22Rv1 (cell line): ENCODE data around the gene RGL1.

Source experiments
- H3K27ac ChIP-seq: fragments of 450-650 bp; 2 replicates; pipeline ENCODE4 v1.5.1; 2017
- ZFX ChIP-seq: fragments of 450-650 bp; IDR thresholded peaks from 2 replicates; pipeline ENCODE4 v1.6.1; 2017; ENCODE audit warnings: antibody characterized with exemption, borderline replicate concordance
- TF ChIP-seq, protein P1 (sequence below): fragments of 450-650 bp; IDR thresholded peaks from 2 replicates; pipeline ENCODE4 v1.5.1; 2017; ENCODE audit warnings: mild to moderate bottlenecking

The RGL1 gene

DNA sequence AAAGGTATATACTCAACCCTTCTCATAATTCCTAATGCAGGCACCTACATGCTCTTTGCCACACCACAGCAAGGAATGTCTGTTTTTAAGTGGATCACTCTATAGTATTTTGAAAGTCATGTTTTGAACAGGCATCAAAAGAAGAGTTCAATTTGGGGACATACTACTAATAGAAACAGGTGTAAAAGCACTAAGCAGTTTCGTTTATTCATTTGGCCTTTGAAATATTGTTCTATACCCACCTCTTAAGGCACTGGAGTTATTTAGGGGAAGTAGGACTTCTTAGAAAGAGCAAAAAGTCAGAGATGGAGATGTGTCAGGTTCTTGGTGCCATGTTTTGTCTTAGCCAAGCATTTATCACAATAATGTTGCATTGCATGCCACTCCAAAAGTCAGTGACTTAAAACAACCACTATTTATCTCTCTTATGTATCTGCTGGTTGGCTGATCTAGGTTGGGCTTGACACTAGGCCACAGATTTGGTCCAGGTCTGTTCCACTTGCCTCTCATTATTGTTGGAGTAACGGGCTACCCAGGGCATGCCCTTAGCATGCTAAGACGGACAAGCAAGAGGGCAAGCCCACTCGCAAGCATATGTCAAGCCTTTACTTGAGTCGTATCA, 107.5 kb downstream of the RGL1 start:
- TF ChIP-seq ZFX: no peak
- TF ChIP-seq, protein P1, sequence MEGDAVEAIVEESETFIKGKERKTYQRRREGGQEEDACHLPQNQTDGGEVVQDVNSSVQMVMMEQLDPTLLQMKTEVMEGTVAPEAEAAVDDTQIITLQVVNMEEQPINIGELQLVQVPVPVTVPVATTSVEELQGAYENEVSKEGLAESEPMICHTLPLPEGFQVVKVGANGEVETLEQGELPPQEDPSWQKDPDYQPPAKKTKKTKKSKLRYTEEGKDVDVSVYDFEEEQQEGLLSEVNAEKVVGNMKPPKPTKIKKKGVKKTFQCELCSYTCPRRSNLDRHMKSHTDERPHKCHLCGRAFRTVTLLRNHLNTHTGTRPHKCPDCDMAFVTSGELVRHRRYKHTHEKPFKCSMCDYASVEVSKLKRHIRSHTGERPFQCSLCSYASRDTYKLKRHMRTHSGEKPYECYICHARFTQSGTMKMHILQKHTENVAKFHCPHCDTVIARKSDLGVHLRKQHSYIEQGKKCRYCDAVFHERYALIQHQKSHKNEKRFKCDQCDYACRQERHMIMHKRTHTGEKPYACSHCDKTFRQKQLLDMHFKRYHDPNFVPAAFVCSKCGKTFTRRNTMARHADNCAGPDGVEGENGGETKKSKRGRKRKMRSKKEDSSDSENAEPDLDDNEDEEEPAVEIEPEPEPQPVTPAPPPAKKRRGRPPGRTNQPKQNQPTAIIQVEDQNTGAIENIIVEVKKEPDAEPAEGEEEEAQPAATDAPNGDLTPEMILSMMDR: no peak
- no peak overlapping the region for H3K27ac ChIP-seq

DNA sequence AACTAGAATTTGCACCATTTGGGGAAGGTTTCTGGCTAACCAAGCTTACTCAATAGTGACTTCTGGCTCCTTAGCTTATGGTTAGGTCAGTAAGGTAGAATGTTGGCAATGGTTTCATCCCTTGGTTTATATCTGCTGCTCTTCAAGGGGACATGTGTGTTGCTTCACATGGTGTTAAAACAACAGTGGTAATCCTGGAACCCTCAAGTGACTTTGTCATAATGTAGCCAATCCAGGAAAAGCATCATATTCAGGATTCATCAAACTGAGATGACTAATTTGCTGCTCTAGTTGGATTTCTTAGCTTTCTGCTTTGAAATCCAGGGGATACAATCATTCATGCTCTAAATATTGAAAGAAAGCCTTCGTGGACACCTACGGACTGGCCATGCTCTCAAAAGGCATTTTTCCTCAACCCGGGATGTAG, 108.7 kb downstream of the RGL1 start:
- TF ChIP-seq, protein P1: no peak
- TF ChIP-seq ZFX: no peak
- H3K27ac ChIP-seq: no peak overlapping the region

GRCh38 chr1:183914276-183914675, 109.4 kb downstream of the RGL1 start:
- TF ChIP-seq, protein P1: no peak
- no peak for TF ChIP-seq ZFX
- no peak overlapping the region for H3K27ac ChIP-seq

DNA sequence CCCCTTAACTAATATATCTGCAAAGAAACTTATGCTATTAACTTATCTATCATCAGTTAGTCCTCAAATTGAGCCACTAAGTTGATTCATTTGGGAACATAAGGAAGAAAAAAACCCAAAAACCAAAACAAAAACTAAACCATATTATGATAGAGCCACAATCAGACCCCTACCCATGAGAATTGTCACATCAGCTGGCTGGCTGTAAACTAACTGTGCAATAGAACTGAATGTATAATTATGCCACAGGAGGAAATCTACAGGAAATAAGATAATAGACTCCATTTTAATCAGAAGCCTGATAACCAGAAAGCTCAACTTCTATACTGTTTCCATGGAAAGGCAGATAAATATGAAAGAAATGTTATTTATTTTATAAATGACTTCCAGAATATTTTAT, 110.0 kb downstream of the RGL1 start:
- TF ChIP-seq, protein P1: no peak
- TF ChIP-seq ZFX: no peak
- H3K27ac ChIP-seq: no peak overlapping the region

- H3K27ac ChIP-seq: no peak overlapping the region
- TF ChIP-seq, protein P1: peak; percentile 94
- no peak for TF ChIP-seq ZFX
Observed at GRCh38 chr1:183915625-183916510, 110.9 kb downstream of the RGL1 start.

DNA sequence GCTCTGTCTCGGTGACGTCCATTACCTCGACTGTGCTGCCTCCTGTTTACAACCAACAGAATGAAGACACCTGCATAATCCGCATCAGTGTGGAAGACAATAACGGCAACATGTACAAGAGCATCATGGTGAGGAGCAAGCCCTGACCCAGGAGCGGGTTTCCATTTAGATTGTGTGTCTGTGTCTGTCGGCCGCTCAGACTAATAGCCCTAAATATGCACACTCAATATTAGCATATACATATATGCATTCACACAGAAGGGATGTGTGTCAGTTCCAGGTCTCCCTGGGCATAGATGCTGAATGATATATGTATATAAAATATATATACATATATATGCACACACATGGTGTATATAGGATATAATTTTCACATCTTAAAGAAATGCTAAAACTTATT, 111.7 kb downstream of the RGL1 start:
- no peak for TF ChIP-seq ZFX
- TF ChIP-seq, protein P1: no peak
- no peak overlapping the region for H3K27ac ChIP-seq

- H3K27ac ChIP-seq: no peak overlapping the region
- TF ChIP-seq, protein P1: peak; percentile 7; the same call in 1 of the 2 replicates
- TF ChIP-seq ZFX: no peak
Observed at GRCh38 chr1:183918589-183918988, 113.7 kb downstream of the RGL1 start.
